ENCODE results near the gene CLHC1.

CLHC1 gene

DNA sequence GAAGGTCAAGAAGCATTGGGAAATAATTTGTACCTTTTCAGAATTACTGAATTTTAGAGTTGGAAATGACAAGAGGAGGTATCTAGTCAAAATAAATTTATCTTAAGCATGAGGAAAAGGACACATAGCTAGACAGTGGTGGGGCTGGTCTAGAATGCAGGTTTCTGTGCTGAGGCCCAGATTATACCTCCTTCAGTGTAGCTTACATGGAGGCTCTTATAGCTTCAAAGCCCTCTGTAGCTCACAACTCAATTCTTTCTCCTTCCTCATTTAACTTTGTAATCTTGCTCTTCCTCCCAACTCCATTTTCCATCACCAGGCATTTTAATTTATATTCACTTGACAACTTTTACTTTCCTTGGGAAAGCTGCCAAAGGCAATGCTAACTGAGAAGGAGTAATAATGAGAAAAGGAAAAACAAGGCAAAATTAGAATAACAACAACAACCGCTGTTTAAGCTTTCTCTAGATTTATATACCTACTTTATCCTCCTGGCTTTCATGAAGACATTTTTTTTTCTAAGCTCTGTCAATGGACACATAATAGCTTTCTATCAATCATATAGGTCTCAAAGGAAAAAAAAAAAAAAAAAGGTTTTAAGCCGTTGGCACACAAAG is 58.5 kb downstream of the CLHC1 start:
- Mint-ChIP-seq H3K27ac (no peak overlapping the region), H3K36me3 (ENCODE audit: insufficient read depth) (no peaks in the 10 kb centered on the region), H3K4me3 (no peak overlapping the region), H3K9me3 (no peaks in the 10 kb centered on the region), H3K4me1 (ENCODE audit: low read depth in 2 of 2) (no peaks in the 10 kb centered on the region), H3K27me3 (no peaks in the 10 kb centered on the region)
- ATAC-seq (replicated peaks): no peak
- DNase-seq: no peak

DNA sequence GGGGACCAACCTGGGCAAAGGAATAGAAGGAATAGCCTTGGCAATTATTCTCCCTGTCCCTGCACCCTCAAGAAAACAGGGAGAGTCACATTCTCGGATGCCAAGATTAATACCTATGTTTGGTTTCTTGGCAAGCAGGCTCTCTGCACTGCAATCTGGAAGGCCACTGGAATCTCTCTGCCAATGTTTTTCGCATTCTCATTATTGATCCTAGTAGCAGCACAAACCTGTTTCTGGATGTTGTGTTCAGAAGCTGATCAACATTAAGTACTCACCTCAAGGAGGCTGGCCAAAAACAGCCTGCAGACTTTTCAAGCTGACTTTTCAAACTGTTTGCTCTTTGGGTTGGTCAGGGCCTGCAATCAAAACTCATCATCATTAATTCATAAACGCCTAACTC is 62.2 kb downstream of the CLHC1 start:
- H3K36me3 Mint-ChIP-seq (ENCODE audit: insufficient read depth): no peaks in the 10 kb centered on the region
- no peak overlapping the region for H3K27ac Mint-ChIP-seq
- no peaks in the 10 kb centered on the region for H3K4me1 Mint-ChIP-seq (ENCODE audit: low read depth in 2 of 2)
- no peak for DNase-seq
- no peaks in the 10 kb centered on the region for H3K27me3 Mint-ChIP-seq
- ATAC-seq (replicated peaks): no peak
- H3K9me3 Mint-ChIP-seq: no peaks in the 10 kb centered on the region
- no peak overlapping the region for H3K4me3 Mint-ChIP-seq

DNA sequence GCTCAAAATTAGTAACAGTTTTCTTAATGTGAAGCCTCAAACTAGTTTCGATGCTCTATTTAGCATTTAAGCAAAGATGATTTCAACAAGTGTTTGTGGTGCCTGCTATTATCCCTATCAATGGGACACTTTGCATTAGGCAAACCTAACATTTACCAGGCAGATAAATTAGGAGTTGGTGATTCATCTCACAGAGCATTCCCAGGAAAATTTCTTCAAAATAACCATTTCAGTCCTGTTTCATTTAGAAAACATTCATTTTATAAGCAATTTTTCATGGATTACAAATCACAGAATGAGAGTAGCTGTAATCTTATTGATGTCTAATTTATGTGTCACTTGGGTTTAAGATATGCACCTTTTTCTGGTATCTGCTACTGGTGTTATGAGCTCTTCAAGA is 62.7 kb downstream of the CLHC1 start:
- ATAC-seq (replicated peaks) (no peak), DNase-seq (no peak)
- no peaks in the 10 kb centered on the region for H3K4me1 Mint-ChIP-seq (ENCODE audit: low read depth in 2 of 2)
- no peaks in the 10 kb centered on the region for H3K36me3 Mint-ChIP-seq (ENCODE audit: insufficient read depth)
- H3K27me3 Mint-ChIP-seq: no peaks in the 10 kb centered on the region
- H3K9me3 Mint-ChIP-seq: no peaks in the 10 kb centered on the region
- no peak overlapping the region for H3K4me3 Mint-ChIP-seq
- no peak overlapping the region for H3K27ac Mint-ChIP-seq

DNA sequence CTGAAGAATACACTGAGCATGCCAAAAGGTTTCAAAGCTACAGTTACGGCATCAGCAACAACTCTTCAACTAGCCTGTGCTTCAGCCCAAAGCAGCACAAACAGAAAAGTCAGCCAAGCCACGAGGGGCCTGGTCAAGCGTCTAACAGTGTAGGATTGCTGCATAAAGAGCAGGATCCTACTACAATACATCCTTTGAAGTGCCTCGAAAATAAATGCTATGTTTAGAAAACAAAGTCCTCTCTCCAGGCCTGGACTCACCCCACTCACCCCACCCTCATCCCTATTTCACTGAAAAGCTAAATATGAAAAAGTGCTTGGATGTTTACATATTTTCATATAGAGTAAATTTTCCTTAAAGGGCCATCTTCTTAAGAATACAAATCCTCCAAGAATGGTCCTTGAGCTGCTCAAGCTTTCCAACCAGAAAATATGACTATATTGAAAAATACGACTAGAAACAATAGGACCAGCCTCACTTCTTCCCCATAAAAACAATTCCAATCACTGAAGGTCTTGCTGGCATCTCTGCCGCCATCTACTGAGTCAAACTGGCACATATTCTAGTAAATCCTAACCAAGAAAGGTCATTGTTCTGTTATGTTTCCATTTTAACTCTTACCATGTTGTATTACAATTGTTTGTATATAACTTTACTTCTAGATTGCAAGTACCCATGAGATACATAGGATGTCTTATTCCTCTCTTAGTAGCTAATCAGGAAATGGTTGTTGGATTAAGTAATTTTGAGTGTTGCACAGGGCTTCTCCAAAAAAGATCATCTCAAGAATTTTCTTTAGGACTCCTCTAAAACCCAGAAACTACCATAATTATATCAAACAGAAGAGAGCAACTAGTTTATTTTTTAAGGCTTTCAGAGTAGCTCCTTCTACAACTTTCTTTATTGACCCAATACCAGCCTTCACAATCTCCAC is 63.6 kb downstream of the CLHC1 start:
- DNase-seq (peak; percentile 15 to 27 (median 21)), ATAC-seq (replicated peaks) (peak; percentile 71)
- no peaks in the 10 kb centered on the region for H3K36me3 Mint-ChIP-seq (ENCODE audit: insufficient read depth)
- no peak overlapping the region for H3K27ac Mint-ChIP-seq
- H3K9me3 Mint-ChIP-seq: no peaks in the 10 kb centered on the region
- H3K4me3 Mint-ChIP-seq: no peak overlapping the region
- H3K27me3 Mint-ChIP-seq: no peaks in the 10 kb centered on the region
- no peaks in the 10 kb centered on the region for H3K4me1 Mint-ChIP-seq (ENCODE audit: low read depth in 2 of 2)

DNA sequence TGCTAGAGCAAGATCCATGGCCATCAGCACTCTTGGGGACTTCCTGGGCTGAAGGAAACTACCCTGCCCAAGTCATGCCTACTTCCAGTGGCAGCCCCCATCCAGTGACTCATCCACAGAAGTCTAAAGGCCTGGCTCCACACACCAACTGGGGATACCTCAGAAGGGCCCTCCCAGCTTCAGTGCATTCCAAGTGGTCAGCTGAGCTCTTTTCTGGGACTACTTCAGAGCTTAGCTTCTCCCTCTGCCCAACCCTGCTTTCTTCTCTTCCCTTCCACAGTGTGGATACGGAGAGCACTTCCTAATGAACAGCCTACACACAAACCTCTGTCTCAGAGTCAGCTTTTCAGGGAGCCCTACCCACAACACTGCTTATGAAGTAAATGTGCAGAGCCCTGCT is 66.5 kb downstream of the CLHC1 start:
- Mint-ChIP-seq H3K27ac (peak overlapping the region in 1 of 2 donors; percentile 5), H3K27me3 (peaks cover 0 to 9% of the 10 kb centered on the region in 2 donors), H3K4me3 (no peak overlapping the region), H3K9me3 (no peaks in the 10 kb centered on the region), H3K36me3 (ENCODE audit: insufficient read depth) (no peaks in the 10 kb centered on the region), H3K4me1 (ENCODE audit: low read depth in 2 of 2) (no peaks in the 10 kb centered on the region)
- ATAC-seq (replicated peaks) (no peak), DNase-seq (no peak)

- H3K4me3 Mint-ChIP-seq: no peak overlapping the region
- no peaks in the 10 kb centered on the region for H3K36me3 Mint-ChIP-seq (ENCODE audit: insufficient read depth)
- no peak overlapping the region for H3K27ac Mint-ChIP-seq
- DNase-seq (no peak), ATAC-seq (replicated peaks) (no peak)
- H3K4me1 Mint-ChIP-seq (ENCODE audit: low read depth in 2 of 2): no peaks in the 10 kb centered on the region
- peaks cover 0 to 17% of the 10 kb centered on the region in 2 donors for H3K27me3 Mint-ChIP-seq
- H3K9me3 Mint-ChIP-seq: no peaks in the 10 kb centered on the region
Measured at GRCh38 chr2:55164534-55165480, 67.3 kb downstream of the CLHC1 start.

DNA sequence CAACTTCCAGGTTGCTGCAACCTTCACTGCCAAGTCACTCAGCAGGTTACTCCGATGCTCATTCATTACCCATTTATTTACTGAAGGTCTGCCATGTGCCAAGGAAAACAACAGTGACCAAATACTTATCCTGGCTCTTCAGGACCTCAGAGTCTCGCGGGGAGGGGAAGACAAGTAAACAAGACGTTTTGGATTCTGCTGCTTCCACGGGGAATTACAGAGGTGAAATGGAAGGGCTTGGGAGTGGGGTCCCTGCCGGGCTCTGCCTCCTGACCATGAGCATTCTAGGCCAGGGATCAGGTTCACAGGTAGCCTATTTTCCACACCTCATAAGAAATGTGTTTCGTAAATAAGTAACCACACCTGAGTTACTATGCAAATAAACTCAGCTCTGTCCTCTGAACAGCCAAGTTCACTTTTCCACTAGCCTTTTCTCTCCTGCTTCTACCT is 68.1 kb downstream of the CLHC1 start:
- H3K4me3 Mint-ChIP-seq: no peak overlapping the region
- no peak for DNase-seq
- H3K27ac Mint-ChIP-seq: no peak overlapping the region
- ATAC-seq (replicated peaks): no peak
- no peaks in the 10 kb centered on the region for H3K4me1 Mint-ChIP-seq (ENCODE audit: low read depth in 2 of 2)
- no peaks in the 10 kb centered on the region for H3K9me3 Mint-ChIP-seq
- no peaks in the 10 kb centered on the region for H3K36me3 Mint-ChIP-seq (ENCODE audit: insufficient read depth)
- H3K27me3 Mint-ChIP-seq: peaks cover 0 to 17% of the 10 kb centered on the region in 2 donors

GRCh38 chr2:55163274-55163721 is 68.8 kb downstream of the CLHC1 start:
- H3K4me3 Mint-ChIP-seq: no peak overlapping the region
- H3K27me3 Mint-ChIP-seq: peaks cover 0 to 17% of the 10 kb centered on the region in 2 donors
- no peak overlapping the region for H3K27ac Mint-ChIP-seq
- ATAC-seq (replicated peaks) (no peak), DNase-seq (no peak)
- no peaks in the 10 kb centered on the region for H3K36me3 Mint-ChIP-seq (ENCODE audit: insufficient read depth)
- H3K4me1 Mint-ChIP-seq (ENCODE audit: low read depth in 2 of 2): no peaks in the 10 kb centered on the region
- H3K9me3 Mint-ChIP-seq: no peaks in the 10 kb centered on the region

GRCh38 chr2:55162284-55163006 is 69.6 kb downstream of the CLHC1 start:
- H3K4me3 Mint-ChIP-seq: no peak overlapping the region
- peaks cover 0 to 3% of the 10 kb centered on the region in 2 donors for H3K4me1 Mint-ChIP-seq (ENCODE audit: low read depth in 2 of 2)
- ATAC-seq (replicated peaks) (no peak), DNase-seq (no peak)
- H3K27me3 Mint-ChIP-seq: peaks cover 0 to 17% of the 10 kb centered on the region in 2 donors
- H3K36me3 Mint-ChIP-seq (ENCODE audit: insufficient read depth): no peaks in the 10 kb centered on the region
- no peaks in the 10 kb centered on the region for H3K9me3 Mint-ChIP-seq
- no peak overlapping the region for H3K27ac Mint-ChIP-seq

DNA sequence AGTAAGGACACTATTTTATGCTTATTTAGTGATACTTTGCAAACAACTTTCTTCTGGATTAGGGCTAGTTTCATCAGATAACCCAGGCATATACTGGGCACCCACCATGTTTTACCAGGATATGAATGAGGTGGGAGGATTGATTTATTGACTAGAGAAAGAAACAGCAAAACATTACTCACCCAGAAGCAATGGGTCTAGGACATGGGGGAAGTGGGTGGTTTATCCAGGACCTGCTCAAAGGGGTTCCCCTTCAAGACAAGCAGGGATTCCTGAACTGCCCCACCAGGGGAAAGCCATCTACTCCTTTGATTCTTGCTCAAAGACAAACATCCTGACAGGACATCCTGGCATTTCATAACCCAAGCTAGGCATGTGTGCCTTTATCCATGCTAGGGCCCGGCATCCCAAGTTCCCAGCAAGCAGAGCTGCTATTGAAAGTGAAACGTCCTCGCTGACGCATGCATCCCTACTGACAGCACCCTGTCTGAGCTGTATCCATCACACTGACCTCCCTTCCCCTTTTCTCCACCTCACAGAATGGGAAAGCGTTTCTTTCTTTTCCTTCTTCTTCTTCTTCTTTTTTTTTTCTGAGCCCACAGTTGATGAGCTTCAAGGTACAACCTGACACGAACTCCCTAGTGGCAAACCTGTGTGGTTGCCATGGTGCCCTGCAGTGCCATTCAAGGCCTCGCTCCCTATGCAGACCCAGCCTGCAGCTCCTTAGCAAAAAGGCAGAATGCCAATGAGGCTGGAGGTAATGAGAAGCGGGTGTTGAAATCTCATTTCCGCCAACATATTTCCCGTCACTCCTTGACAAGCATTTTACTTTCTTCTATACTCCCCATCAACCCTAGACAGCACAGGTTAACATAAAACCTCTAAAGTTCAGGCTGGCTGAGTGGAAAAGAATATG is 70.5 kb downstream of the CLHC1 start:
- no peak for DNase-seq
- H3K27ac Mint-ChIP-seq: no peak overlapping the region

DNA sequence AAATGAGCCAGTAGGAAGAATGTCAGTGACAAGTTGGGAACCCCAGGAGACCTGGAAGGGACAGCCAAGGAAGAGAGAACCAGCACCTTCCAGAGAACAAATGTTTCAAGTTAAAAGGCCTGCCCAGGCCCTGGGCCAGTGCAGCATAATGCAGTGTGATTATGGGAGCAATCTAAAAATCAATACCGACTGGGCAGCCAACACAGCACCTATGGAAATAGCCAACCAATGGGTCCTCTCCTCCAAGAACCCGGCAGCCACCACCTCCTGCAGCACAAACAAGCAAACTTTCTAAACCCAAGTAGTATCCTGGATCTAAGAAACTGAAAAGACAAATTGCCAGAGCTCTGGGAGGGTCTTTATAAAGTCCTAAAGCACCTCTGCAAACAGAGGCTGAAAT is 71.7 kb downstream of the CLHC1 start:
- DNase-seq: no peak
- Mint-ChIP-seq H3K9me3 (no peaks in the 10 kb centered on the region), H3K27ac (no peak overlapping the region), H3K27me3 (peaks cover 0 to 17% of the 10 kb centered on the region in 2 donors), H3K4me1 (ENCODE audit: low read depth in 2 of 2) (peaks cover 2 to 5% of the 10 kb centered on the region in 2 donors), H3K36me3 (ENCODE audit: insufficient read depth) (no peaks in the 10 kb centered on the region), H3K4me3 (no peak overlapping the region)
- ATAC-seq (replicated peaks): no peak

More for the DNA sequence above, 70.5 kb downstream of the CLHC1 start:
- H3K9me3 Mint-ChIP-seq: no peaks in the 10 kb centered on the region
- peaks cover 0 to 17% of the 10 kb centered on the region in 2 donors for H3K27me3 Mint-ChIP-seq
- no peak overlapping the region for H3K4me3 Mint-ChIP-seq
- H3K4me1 Mint-ChIP-seq (ENCODE audit: low read depth in 2 of 2): peaks cover 2 to 5% of the 10 kb centered on the region in 2 donors
- no peak for ATAC-seq (replicated peaks)
- no peaks in the 10 kb centered on the region for H3K36me3 Mint-ChIP-seq (ENCODE audit: insufficient read depth)

DNA sequence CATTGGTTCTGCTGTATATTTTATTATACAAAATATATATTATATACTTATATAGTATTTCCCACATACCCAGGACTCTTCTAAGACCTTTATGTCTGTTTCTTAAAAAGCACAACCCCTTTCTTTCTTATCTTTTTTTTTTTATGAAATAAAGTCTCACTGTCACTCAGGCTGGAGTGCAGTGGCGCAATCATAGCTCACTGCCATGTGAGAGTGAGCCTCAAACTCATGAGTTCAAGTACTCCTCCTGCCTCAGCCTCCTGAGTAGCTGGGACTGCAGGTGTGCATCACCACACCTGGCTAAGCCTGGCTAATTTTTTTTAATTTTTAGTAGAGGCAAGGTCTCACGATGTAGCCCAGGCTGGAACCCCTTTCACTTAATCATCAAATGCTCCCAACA is 72.3 kb downstream of the CLHC1 start:
- DNase-seq: no peak
- H3K36me3 Mint-ChIP-seq (ENCODE audit: insufficient read depth): no peaks in the 10 kb centered on the region
- H3K9me3 Mint-ChIP-seq: no peaks in the 10 kb centered on the region
- H3K27ac Mint-ChIP-seq: no peak overlapping the region
- H3K4me3 Mint-ChIP-seq: no peak overlapping the region
- no peak for ATAC-seq (replicated peaks)
- peaks cover 0 to 17% of the 10 kb centered on the region in 2 donors for H3K27me3 Mint-ChIP-seq
- peaks cover 2 to 5% of the 10 kb centered on the region in 2 donors for H3K4me1 Mint-ChIP-seq (ENCODE audit: low read depth in 2 of 2)

All from effector memory CD8-positive, alpha-beta T cell (primary cell).